PFSK-1 (cell line): Measurements from ENCODE around the gene GABRR2.

Experiments used
- FOXP2 ChIP-seq: optimal IDR thresholded peaks from 2 replicates; pipeline ENCODE3; 2011; ENCODE audit warnings: borderline replicate concordance, control low read depth, inconsistent platforms; ENCODE audit not compliant: insufficient read depth; ENCODE audit errors: extremely low read length, extremely low read depth
- POLR2AphosphoS5 ChIP-seq: IDR thresholded peaks from 2 replicates; pipeline ENCODE4 v1.6.1; 2012; ENCODE audit warnings: low read depth, mild to moderate bottlenecking, control low read depth, low read length, moderate library complexity
- REST ChIP-seq, 2 experiments: IDR thresholded peaks; 2 replicates each; pipeline versions ENCODE4 v1.6.1 to v1.8.0; 2011 to 2012; ENCODE audit warnings: low read depth in 2 of 2, low read length in 2 of 2, control low read depth in 1 of 2, inconsistent platforms in 1 of 2, mild to moderate bottlenecking in 1 of 2, moderate library complexity in 1 of 2; ENCODE audit not compliant: insufficient read depth in 1 of 2
- SIN3A ChIP-seq: IDR thresholded peaks from 2 replicates; pipeline ENCODE4 v1.6.1; 2012; ENCODE audit warnings: mild to moderate bottlenecking, low read length, moderate library complexity, borderline replicate concordance; ENCODE audit not compliant: insufficient read depth
- TAF1 ChIP-seq: IDR thresholded peaks from 2 replicates; pipeline ENCODE4 v1.6.1; 2012; ENCODE audit warnings: low read length, control low read depth, borderline replicate concordance; ENCODE audit not compliant: insufficient read depth

Gene GABRR2

GRCh38 chr6:89242574-89243330 is 72.3 kb downstream of the GABRR2 start:
- TF ChIP-seq REST (IDR thresholded peaks at IDR 0.05; ENCODE audit: insufficient read depth in 1 of 2, low read depth in 2 of 2, low read length in 2 of 2) (no peak), TAF1 (no peak), POLR2AphosphoS5 (no peak), SIN3A (no peak), FOXP2 (no peak)

- no peak for TF ChIP-seq POLR2AphosphoS5
- no peak for TF ChIP-seq TAF1
- no peak for TF ChIP-seq FOXP2
- TF ChIP-seq REST (IDR thresholded peaks at IDR 0.05; ENCODE audit: insufficient read depth in 1 of 2, low read depth in 2 of 2, low read length in 2 of 2): no peak
- no peak for TF ChIP-seq SIN3A
Measured at GRCh38 chr6:89239338-89239737, 75.8 kb downstream of the GABRR2 start.

GRCh38 chr6:89237158-89237557 is 77.9 kb downstream of the GABRR2 start:
- no peak for TF ChIP-seq FOXP2
- no peak for TF ChIP-seq REST (IDR thresholded peaks at IDR 0.05; ENCODE audit: insufficient read depth in 1 of 2, low read depth in 2 of 2, low read length in 2 of 2)
- TF ChIP-seq SIN3A: no peak
- no peak for TF ChIP-seq TAF1
- no peak for TF ChIP-seq POLR2AphosphoS5

- no peak for TF ChIP-seq SIN3A
- TF ChIP-seq REST (IDR thresholded peaks at IDR 0.05; ENCODE audit: insufficient read depth in 1 of 2, low read depth in 2 of 2, low read length in 2 of 2): no peak
- TF ChIP-seq FOXP2: no peak
- TF ChIP-seq POLR2AphosphoS5: no peak
- TF ChIP-seq TAF1: no peak
Measured at GRCh38 chr6:89222712-89223039, 92.4 kb downstream of the GABRR2 start.

- no peak for TF ChIP-seq TAF1
- TF ChIP-seq REST (IDR thresholded peaks at IDR 0.05; ENCODE audit: insufficient read depth in 1 of 2, low read depth in 2 of 2, low read length in 2 of 2): no peak
- no peak for TF ChIP-seq FOXP2
- TF ChIP-seq SIN3A: no peak
- TF ChIP-seq POLR2AphosphoS5: no peak
Measured at GRCh38 chr6:89221971-89222711, 93.0 kb downstream of the GABRR2 start.
